ENCODE measurements around the gene ITSN2.
"Not testable (repeated sequence)": the region's sequence is repeated elsewhere in the genome, so short reads cannot be mapped to it uniquely, and the experiment has no call there.

Gene ITSN2

DNA sequence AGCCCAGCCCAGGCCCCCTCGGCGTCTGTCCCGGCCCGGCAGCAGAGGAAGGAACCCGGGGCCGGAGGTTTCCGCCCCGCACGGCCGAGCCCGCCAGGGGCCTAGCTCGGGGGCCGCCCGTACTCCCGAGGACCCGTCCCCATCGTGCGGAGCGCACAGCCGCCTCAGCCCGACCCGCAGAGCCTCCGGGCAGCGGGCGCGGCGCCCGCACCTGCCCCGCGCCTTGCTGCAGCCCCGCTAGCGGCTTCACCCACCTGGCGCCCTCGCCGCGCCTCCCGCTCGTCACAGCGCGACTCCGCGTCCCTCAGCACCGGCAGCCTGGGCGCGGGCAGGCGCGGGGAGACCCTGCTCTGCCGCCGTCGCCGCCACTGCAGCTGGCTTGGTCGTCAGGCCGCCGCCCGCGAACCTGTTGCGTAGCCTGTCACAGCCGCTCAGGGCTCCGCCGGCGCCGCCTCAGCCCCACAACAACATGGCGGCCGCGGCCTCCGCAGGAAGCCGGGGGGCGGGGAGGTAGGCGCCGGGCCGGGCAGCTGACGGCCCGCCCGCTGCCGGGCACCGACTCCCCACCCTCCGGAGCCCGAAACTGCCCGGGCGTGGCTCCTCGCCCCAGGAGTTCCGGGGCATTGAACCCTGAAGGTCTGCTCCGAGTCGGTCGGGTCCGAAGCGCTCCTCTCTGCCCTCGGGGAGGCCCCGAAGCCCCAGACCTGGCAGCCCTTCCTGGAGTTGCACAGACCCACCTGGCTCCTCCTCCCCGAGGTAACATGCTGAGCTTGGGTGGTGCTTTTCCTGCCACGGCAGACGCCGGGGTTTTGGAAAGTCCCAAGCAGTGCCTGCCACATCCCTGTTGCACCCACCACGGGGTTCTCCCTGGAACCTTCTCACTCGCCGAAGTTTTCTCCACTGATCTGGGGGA is at the start of gene ITSN2:
ITSN2 (minus strand) TSS at position 487 of the 913 bp plus-strand sequence. CDS start 32,454 bp downstream, outside the sequence.
- peak within 1 kb of the TSS; percentile 87 to 91 for H3K4me3 ChIP-seq (ENCODE audit: low read length in 2 of 2)
- no peaks in the 10 kb centered on the region for H3K9me3 ChIP-seq (ENCODE audit: control insufficient read depth in 2 of 2, low read length in 2 of 2)
- no peaks in the 10 kb centered on the region for H3K36me3 ChIP-seq (ENCODE audit: control insufficient read depth in 2 of 2, insufficient read depth in 2 of 2, low read length in 2 of 2)
- peak within 1 kb of the TSS; percentile 97 to 98 for H3K27ac ChIP-seq (ENCODE audit: low read depth in 2 of 2, low read length in 2 of 2)
- H3K27me3 ChIP-seq (ENCODE audit: control insufficient read depth in 2 of 2, insufficient read depth in 2 of 2, low read length in 2 of 2), result no peaks in the 10 kb centered on the region
- peaks cover 13 to 16% of the 10 kb centered on the region in 2 donors for H3K4me1 ChIP-seq (ENCODE audit: control insufficient read depth in 2 of 2, insufficient read depth in 2 of 2, low read length in 2 of 2)
- H3K9ac ChIP-seq (ENCODE audit: low read depth in 1 of 2, low read length in 2 of 2), result peak within 1 kb of the TSS; percentile 81 to 98

GRCh38 chr2:24409171-24409570 is 48.8 kb upstream of the ITSN2 start:
- Histone ChIP-seq H3K9ac (ENCODE audit: low read depth in 1 of 2, low read length in 2 of 2) (no peak overlapping the region), H3K9me3 (ENCODE audit: control insufficient read depth in 2 of 2, low read length in 2 of 2) (no peaks in the 10 kb centered on the region), H3K27ac (ENCODE audit: low read depth in 2 of 2, low read length in 2 of 2) (no peak overlapping the region), H3K27me3 (ENCODE audit: control insufficient read depth in 2 of 2, insufficient read depth in 2 of 2, low read length in 2 of 2) (peaks cover 0 to 3% of the 10 kb centered on the region in 2 donors), H3K4me3 (ENCODE audit: low read length in 2 of 2) (no peak overlapping the region), H3K36me3 (ENCODE audit: control insufficient read depth in 2 of 2, insufficient read depth in 2 of 2, low read length in 2 of 2) (no peaks in the 10 kb centered on the region), H3K4me1 (ENCODE audit: control insufficient read depth in 2 of 2, insufficient read depth in 2 of 2, low read length in 2 of 2) (no peaks in the 10 kb centered on the region)

GRCh38 chr2:24408704-24409103 is 48.4 kb upstream of the ITSN2 start:
- not testable (repeated sequence) for H3K9ac ChIP-seq (ENCODE audit: low read depth in 1 of 2, low read length in 2 of 2); H3K36me3 ChIP-seq (ENCODE audit: control insufficient read depth in 2 of 2, insufficient read depth in 2 of 2, low read length in 2 of 2); H3K4me3 ChIP-seq (ENCODE audit: low read length in 2 of 2); H3K27ac ChIP-seq (ENCODE audit: low read depth in 2 of 2, low read length in 2 of 2); H3K4me1 ChIP-seq (ENCODE audit: control insufficient read depth in 2 of 2, insufficient read depth in 2 of 2, low read length in 2 of 2); H3K9me3 ChIP-seq (ENCODE audit: control insufficient read depth in 2 of 2, low read length in 2 of 2); H3K27me3 ChIP-seq (ENCODE audit: control insufficient read depth in 2 of 2, insufficient read depth in 2 of 2, low read length in 2 of 2)

DNA sequence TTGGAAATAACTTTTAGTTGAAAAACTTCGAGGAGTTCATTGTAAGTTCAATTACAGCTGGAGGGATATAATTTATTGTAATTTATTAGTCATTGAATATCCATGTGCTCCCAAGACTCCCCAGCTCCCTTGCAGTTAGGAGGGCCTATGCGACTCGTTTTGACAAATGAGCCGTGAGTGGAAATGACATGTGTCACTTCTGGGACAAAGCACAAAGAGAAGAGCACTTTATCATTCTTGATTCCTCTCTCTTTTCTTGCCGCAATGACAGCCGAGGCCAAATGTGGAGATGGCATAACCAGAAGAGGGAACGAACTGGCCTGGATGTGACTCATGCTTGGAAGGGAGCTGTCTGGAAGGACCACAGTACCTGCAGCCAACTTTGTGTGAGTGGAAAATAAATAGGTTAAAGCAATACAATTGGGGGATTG is 44.2 kb upstream of the ITSN2 start:
- Histone ChIP-seq H3K4me1 (ENCODE audit: control insufficient read depth in 2 of 2, insufficient read depth in 2 of 2, low read length in 2 of 2) (peaks cover 0 to 2% of the 10 kb centered on the region in 2 donors), H3K4me3 (ENCODE audit: low read length in 2 of 2) (no peak overlapping the region), H3K9me3 (ENCODE audit: control insufficient read depth in 2 of 2, low read length in 2 of 2) (no peaks in the 10 kb centered on the region), H3K27me3 (ENCODE audit: control insufficient read depth in 2 of 2, insufficient read depth in 2 of 2, low read length in 2 of 2) (peaks cover 3% of the 10 kb centered on the region in 2 donors), H3K36me3 (ENCODE audit: control insufficient read depth in 2 of 2, insufficient read depth in 2 of 2, low read length in 2 of 2) (no peaks in the 10 kb centered on the region), H3K27ac (ENCODE audit: low read depth in 2 of 2, low read length in 2 of 2) (no peak overlapping the region), H3K9ac (ENCODE audit: low read depth in 1 of 2, low read length in 2 of 2) (no peak overlapping the region)

GRCh38 chr2:24403832-24404212 is 43.5 kb upstream of the ITSN2 start:
- Histone ChIP-seq H3K27me3 (ENCODE audit: control insufficient read depth in 2 of 2, insufficient read depth in 2 of 2, low read length in 2 of 2) (peaks cover 0 to 3% of the 10 kb centered on the region in 2 donors), H3K9ac (ENCODE audit: low read depth in 1 of 2, low read length in 2 of 2) (no peak overlapping the region), H3K36me3 (ENCODE audit: control insufficient read depth in 2 of 2, insufficient read depth in 2 of 2, low read length in 2 of 2) (no peaks in the 10 kb centered on the region), H3K27ac (ENCODE audit: low read depth in 2 of 2, low read length in 2 of 2) (no peak overlapping the region), H3K4me3 (ENCODE audit: low read length in 2 of 2) (no peak overlapping the region), H3K9me3 (ENCODE audit: control insufficient read depth in 2 of 2, low read length in 2 of 2) (no peaks in the 10 kb centered on the region), H3K4me1 (ENCODE audit: control insufficient read depth in 2 of 2, insufficient read depth in 2 of 2, low read length in 2 of 2) (peaks cover 0 to 2% of the 10 kb centered on the region in 2 donors)

- Histone ChIP-seq H3K27ac (ENCODE audit: low read depth in 2 of 2, low read length in 2 of 2) (no peak overlapping the region), H3K27me3 (ENCODE audit: control insufficient read depth in 2 of 2, insufficient read depth in 2 of 2, low read length in 2 of 2) (peaks cover 0 to 3% of the 10 kb centered on the region in 2 donors), H3K4me3 (ENCODE audit: low read length in 2 of 2) (no peak overlapping the region), H3K9me3 (ENCODE audit: control insufficient read depth in 2 of 2, low read length in 2 of 2) (no peaks in the 10 kb centered on the region), H3K9ac (ENCODE audit: low read depth in 1 of 2, low read length in 2 of 2) (no peak overlapping the region), H3K36me3 (ENCODE audit: control insufficient read depth in 2 of 2, insufficient read depth in 2 of 2, low read length in 2 of 2) (no peaks in the 10 kb centered on the region), H3K4me1 (ENCODE audit: control insufficient read depth in 2 of 2, insufficient read depth in 2 of 2, low read length in 2 of 2) (peaks cover 0 to 2% of the 10 kb centered on the region in 2 donors)
Measured at GRCh38 chr2:24403168-24403831, 43.0 kb upstream of the ITSN2 start.

DNA sequence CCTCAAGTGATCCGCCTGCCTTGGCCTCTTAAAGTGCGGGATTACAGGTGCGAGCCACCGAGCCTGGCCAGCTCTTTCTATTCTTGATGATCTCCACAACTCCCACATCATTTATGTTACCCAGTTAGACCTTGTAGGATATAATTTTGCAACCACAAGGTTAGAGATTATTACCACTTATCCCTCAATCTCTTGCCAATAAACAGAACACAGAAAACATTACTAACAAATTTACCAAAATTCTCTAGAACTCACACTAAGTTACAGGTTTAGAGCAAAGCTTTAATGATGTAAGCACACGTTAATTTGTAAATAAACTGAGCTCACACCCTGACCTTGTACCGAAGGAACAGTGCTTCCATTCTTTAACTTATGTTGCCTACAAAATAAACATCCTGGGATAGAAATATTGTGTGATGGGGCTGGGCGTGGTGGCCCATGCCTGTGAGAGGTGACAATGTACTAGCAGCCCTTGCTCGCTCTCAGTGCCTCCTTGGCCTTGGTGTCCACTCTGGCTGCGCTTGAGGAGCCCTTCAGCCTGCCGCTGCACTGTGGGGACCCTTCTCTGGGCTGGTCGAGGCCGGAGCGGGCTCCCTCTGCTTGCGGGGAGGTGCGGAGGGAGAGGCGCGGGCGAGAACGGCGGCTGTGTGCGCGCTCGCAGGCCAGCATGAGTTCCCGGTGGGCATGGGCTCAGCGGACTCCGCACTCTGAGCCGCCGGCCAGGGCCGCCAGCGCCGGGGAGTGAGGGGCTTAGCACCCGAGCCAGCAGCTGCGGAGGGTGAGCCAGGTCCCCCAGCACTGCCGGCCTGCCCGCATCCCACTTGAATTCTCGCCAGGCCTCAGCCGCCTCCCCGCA is 42.1 kb upstream of the ITSN2 start:
- Histone ChIP-seq H3K27ac (ENCODE audit: low read depth in 2 of 2, low read length in 2 of 2) (no peak overlapping the region), H3K4me3 (ENCODE audit: low read length in 2 of 2) (peak overlapping the region in 1 of 2 donors; percentile 40), H3K27me3 (ENCODE audit: control insufficient read depth in 2 of 2, insufficient read depth in 2 of 2, low read length in 2 of 2) (peaks cover 0 to 3% of the 10 kb centered on the region in 2 donors), H3K4me1 (ENCODE audit: control insufficient read depth in 2 of 2, insufficient read depth in 2 of 2, low read length in 2 of 2) (peaks cover 0 to 2% of the 10 kb centered on the region in 2 donors), H3K36me3 (ENCODE audit: control insufficient read depth in 2 of 2, insufficient read depth in 2 of 2, low read length in 2 of 2) (no peaks in the 10 kb centered on the region), H3K9me3 (ENCODE audit: control insufficient read depth in 2 of 2, low read length in 2 of 2) (no peaks in the 10 kb centered on the region), H3K9ac (ENCODE audit: low read depth in 1 of 2, low read length in 2 of 2) (peak overlapping the region in 1 of 2 donors; percentile 38)

- Histone ChIP-seq H3K9ac (ENCODE audit: low read depth in 1 of 2, low read length in 2 of 2) (no peak overlapping the region), H3K27ac (ENCODE audit: low read depth in 2 of 2, low read length in 2 of 2) (no peak overlapping the region), H3K27me3 (ENCODE audit: control insufficient read depth in 2 of 2, insufficient read depth in 2 of 2, low read length in 2 of 2) (peaks cover 0 to 3% of the 10 kb centered on the region in 2 donors), H3K9me3 (ENCODE audit: control insufficient read depth in 2 of 2, low read length in 2 of 2) (no peaks in the 10 kb centered on the region), H3K4me1 (ENCODE audit: control insufficient read depth in 2 of 2, insufficient read depth in 2 of 2, low read length in 2 of 2) (peaks cover 0 to 2% of the 10 kb centered on the region in 2 donors), H3K36me3 (ENCODE audit: control insufficient read depth in 2 of 2, insufficient read depth in 2 of 2, low read length in 2 of 2) (no peaks in the 10 kb centered on the region), H3K4me3 (ENCODE audit: low read length in 2 of 2) (no peak overlapping the region)
Measured at GRCh38 chr2:24400207-24400907, 40.0 kb upstream of the ITSN2 start.

DNA sequence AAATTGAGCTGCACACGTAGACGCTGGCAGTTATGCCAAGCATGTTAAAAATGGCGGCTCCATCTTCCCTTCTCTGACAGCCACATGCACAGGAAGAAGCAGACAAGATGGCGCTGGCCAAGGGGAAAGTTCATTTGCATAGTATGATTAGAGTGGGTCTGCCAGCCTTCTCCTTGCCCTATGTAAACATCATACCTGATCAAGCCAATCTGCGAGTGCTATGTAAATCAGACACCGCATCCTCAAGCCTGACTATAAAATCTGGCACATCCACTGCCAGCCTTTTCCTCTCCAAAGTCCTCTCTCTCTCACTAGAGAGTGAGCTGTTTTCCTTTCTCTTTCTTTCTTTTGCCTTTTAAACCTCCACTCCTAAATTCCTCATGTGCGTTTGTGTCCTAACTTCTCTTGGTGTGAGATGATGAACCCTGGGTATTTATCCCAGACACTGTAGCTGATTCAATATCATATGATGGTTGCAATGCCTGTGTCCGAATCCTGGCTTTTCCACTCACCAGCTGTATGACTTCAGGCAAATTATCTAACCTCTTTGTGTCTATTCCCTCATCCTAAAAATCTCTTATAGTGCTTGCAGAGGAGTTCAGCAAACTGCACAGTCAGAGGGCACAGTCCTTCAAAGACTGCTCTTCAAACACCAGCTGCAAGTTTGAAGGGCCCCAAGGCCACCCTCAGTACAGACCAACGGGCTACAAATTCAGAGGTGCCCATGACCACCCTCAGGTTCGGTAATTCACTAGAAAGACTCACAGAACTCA is 39.3 kb upstream of the ITSN2 start:
- no peak overlapping the region for H3K4me3 ChIP-seq (ENCODE audit: low read length in 2 of 2)
- no peak overlapping the region for H3K27ac ChIP-seq (ENCODE audit: low read depth in 2 of 2, low read length in 2 of 2)

More for the DNA sequence above, 39.3 kb upstream of the ITSN2 start:
- Histone ChIP-seq H3K9ac (ENCODE audit: low read depth in 1 of 2, low read length in 2 of 2) (no peak overlapping the region), H3K9me3 (ENCODE audit: control insufficient read depth in 2 of 2, low read length in 2 of 2) (no peaks in the 10 kb centered on the region), H3K27me3 (ENCODE audit: control insufficient read depth in 2 of 2, insufficient read depth in 2 of 2, low read length in 2 of 2) (peaks cover 0 to 3% of the 10 kb centered on the region in 2 donors), H3K36me3 (ENCODE audit: control insufficient read depth in 2 of 2, insufficient read depth in 2 of 2, low read length in 2 of 2) (no peaks in the 10 kb centered on the region), H3K4me1 (ENCODE audit: control insufficient read depth in 2 of 2, insufficient read depth in 2 of 2, low read length in 2 of 2) (peaks cover 0 to 2% of the 10 kb centered on the region in 2 donors)

All from mucosa of rectum (tissue), 2 donors.